Activated CD8-positive, alpha-beta memory T cell treated with anti-CD3 and anti-CD28 coated beads for 4 hours (primary cell): ENCODE measurements around the gene GPRIN2.
"Not testable (repeated sequence)": the region's sequence is repeated elsewhere in the genome, so short reads cannot be mapped to it uniquely, and the experiment has no call there.

Experiments
- DNase-seq, 2 donors: peaks; one replicate each; pipeline ENCODE4 v3.0.0-alpha.2; 2020; ENCODE audit warnings: low read depth in 2 of 2

GPRIN2 gene

DNA sequence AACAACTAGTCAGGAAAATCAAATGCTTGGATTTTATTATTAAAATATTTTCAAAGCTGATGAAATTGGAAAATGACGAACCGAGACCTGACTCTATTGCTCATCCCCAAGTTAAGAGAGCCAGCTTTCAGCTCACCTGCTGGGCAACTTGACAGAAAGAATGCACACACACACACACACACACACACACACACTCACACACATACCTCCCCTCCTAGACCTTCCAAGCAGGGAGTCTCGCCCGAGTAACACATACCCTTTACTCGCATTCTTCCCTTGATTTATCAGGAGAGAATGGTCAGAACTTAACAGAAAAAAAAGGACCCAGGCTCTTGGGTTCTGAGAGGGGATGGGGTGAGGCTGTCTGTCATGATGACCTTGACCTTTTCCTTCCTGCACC lies 19.1 kb downstream of the GPRIN2 start:
- DNase-seq: no peak

DNA sequence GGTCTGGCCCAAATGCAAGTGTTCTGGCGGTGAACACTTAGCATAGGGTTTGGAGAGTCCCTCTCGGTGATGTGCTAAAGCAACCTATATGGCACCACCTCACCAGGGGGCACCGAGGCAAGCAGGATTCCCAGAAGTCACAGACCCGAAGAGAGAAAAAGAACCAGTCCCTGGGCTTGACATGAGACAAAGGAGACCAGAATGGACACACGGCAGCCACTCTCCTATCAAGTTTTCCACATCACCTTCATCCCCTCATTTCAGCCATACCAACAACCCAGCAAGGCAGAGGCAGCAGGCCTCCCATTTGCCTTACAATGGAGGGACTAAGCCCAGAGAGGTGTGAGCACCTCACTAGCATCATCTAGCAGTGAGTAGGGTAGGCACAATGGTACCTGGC lies 19.7 kb downstream of the GPRIN2 start:
- no peak for DNase-seq

GRCh38 chr10:46536171-46536570 lies 20.3 kb downstream of the GPRIN2 start:
- DNase-seq: no peak

- DNase-seq: no peak
These were observed 21.5 kb downstream of the GPRIN2 start for GRCh38 chr10:46534828-46535524.

DNA sequence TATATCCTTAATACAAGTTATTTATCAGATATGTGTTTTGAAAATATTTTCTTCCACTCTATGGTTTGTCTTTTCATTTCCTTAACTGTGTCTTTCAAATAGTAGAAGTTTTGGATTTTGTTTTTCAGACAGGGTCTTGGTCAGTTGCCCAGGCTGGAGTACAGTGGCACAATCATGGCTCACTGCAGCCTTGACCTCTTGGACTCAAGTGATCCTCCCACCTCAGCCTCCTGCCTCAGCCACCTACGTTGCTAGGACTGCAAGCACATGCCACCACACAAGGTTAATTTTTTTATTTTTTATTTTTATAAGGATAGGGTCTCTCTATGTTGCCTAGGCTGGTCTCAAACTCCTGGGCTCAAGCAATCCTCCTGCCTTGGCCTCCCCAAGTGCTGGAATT lies 24.2 kb downstream of the GPRIN2 start:
- DNase-seq: not testable (repeated sequence)

- DNase-seq: no peak
These were observed 25.9 kb downstream of the GPRIN2 start for GRCh38 chr10:46530249-46531186.

GRCh38 chr10:46529742-46530141 lies 26.7 kb downstream of the GPRIN2 start:
- DNase-seq: not testable (repeated sequence)

DNA sequence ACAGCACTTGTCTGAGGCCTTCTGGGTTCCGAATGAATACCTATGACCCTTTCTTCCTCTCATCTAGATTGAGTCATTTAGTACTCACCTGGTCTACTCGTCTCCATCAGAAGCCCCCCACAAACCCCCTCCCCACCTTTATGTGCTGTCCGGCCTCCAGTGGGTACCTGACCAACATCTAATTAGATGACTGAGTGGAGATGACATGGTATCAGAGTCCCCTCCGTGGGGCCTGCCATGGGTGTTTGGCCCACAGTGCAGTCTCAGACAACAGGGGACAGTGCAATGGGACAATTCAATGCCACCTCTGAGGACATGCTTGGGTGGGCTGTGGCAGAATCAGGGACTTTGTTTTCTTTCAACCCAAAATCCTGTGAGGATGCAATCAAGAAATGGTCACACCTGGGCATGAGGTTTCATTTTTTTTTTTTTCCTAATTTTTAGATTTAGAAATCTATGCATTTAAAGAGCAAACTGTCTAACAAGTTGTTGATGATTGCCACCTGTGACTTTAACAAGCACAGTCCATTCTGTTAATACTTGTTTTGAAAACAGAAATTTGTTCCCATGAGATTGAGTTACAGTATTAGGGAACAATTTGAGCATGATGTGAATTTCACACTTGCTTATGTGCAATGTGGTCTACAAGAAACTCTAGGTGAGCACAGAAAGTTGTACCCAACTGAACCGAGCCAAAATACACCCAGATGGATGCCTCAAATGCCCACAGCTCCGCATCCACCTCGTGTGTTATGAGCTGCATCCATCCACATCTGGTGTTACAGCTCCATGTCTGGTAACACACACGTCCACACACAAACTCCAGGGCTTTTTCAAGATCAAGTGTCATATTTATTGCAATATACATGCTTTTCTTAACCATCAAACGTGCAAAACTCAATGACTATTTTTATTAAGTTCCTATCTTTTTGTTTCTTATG lies 27.5 kb downstream of the GPRIN2 start:
- no peak for DNase-seq

DNA sequence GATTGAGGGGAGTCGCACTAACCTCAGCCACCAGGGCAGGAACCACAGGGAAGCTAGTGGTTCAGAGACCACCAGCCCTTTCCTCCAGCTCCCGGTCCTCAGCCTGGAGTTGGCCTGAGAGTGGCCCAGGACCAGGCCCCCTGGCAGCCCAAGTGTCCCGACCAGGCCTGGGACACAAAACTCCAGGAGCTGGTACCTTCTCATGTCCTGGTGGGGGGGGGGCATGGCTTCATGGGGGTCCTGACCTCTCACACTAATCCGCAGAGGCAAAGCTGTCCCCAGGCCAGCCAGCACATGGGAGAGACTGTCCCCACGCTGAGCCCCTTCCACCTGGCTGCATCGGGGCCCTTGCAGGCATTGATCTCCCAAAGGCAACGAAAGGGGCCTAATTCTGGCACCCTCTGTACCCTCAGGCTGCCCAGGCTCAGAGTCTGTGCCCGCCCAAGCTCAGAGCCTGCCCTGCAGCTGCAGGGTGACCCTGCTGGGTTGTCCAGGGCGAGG lies 28.2 kb downstream of the GPRIN2 start:
- DNase-seq: no peak

- no peak for DNase-seq
These were observed 29.1 kb downstream of the GPRIN2 start for GRCh38 chr10:46527241-46527811.

- no peak for DNase-seq
These were observed 29.8 kb downstream of the GPRIN2 start for GRCh38 chr10:46526682-46527038.

- no peak for DNase-seq
These were observed 30.4 kb downstream of the GPRIN2 start for GRCh38 chr10:46525824-46526681.

DNA sequence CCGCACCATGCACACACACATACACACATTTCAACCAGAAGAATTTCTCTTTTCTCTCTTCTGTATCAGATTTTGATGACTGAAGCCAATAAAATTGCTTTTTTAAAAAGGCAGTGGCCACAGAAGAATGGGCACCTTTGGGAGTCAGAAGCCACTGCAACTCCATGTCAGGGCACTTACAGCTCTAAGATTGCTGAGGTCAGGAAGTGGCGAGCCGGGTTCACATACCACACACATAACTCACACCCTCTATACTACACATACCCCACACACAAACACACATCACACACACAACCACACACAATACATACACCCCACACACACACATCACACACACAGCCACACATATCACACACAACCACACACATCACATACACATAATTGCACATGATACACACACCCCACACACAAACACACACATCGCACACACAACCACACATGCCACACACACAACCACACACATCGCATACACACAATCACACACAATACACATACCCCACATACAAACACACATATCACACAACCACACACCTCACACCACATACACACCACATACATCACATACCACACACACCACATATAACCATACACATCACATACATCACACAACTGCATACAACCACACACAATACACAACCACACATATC lies 31.2 kb downstream of the GPRIN2 start:
- no peak for DNase-seq

DNA sequence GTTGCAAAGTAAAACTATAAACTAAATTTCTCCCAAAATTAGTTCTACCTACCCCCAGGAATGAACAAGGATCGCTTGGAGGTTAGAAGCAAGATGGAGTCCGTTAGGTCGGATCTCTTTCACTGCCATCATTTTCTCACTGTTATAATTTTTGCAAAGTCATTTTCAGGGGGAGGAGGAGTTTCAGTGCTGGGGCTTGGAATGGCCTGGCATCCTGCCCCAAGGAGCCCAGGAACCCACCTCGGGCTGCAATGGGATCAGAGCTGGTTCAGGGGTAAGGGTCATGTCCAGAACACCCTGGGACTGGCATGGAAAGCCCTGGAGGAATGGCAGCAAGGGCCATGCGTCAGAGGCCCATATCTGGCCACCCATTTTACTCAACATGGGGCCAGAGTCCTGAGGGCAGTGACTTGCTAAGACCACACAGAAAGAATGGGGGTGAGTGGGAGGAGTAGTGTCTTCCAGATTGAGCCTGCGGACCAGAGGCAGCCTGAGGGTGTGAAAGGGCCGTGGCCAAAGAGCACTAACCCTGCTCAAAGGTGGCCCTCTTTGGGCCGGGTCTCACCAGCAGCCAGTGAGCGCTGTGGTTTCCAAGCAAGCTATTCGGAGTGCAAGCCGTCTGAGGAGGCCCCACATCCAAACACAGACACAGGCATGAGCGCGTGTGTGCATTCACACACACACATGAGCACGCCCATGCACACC lies 31.8 kb downstream of the GPRIN2 start:
- DNase-seq: no peak

DNA sequence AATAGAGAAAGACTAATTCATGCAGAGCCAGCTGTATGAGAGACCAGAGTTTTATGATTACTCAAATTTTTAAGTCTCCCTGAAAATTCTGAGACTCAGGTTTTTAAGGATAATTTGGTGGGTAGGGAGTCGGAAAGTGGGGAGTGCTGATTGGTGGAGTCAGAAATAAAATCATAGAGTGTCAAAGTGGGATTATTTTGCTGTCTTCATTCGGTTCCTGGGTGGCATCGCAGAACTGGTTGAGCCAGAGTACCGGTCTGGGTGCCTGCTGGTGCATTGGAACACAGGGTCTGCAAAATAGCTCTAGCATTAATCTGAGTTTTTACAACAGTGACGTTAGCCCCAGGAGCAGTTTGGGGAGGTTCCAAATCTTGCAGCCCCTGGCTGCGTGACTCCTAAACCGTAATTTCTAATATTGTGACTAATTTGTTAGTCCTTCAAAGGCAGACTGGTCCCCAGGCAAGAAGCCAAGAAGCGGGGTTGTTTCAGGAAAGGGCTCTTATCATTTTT lies 32.4 kb downstream of the GPRIN2 start:
- DNase-seq: no peak

DNA sequence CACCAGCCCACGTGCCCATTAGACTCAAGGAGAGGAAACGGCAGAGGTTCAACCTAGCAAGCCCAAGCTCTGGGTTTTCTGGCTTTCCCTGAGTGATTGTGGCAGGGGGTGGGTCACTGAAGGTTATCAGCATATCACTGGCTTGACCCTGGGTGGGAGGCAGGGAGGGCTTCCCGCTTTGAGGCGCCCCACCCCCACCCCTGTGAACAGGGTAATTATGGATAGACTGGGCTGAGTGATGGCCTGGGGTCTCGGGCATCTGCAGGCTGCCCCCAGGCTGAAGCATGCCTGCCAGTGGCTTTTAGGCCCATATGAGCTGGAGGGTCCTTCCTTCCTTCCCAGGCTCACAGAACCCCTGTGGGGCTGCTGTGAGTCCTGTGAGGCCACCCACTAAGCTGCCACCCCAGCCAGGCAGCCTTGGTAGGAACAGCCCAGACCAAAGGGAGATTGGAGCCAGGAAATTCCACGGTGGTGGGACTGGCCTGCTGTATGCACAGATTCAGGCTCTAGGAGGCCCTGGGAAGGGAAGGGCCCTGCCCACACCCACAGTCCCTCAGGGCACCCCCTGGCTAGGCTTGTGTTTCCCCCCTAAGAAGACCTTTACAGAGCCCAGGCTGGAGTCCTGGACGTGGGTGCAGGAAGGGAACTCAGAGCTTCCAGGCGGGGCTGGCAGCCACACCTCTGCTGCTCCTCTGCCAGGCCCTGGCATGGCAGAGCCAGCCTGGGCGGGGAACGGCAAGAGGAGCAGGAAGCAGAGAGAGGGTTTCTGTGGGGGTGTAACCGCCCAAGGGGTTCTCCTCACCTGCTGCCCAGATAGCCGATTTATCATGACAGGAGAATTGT lies 33.1 kb downstream of the GPRIN2 start:
- DNase-seq: no peak

DNA sequence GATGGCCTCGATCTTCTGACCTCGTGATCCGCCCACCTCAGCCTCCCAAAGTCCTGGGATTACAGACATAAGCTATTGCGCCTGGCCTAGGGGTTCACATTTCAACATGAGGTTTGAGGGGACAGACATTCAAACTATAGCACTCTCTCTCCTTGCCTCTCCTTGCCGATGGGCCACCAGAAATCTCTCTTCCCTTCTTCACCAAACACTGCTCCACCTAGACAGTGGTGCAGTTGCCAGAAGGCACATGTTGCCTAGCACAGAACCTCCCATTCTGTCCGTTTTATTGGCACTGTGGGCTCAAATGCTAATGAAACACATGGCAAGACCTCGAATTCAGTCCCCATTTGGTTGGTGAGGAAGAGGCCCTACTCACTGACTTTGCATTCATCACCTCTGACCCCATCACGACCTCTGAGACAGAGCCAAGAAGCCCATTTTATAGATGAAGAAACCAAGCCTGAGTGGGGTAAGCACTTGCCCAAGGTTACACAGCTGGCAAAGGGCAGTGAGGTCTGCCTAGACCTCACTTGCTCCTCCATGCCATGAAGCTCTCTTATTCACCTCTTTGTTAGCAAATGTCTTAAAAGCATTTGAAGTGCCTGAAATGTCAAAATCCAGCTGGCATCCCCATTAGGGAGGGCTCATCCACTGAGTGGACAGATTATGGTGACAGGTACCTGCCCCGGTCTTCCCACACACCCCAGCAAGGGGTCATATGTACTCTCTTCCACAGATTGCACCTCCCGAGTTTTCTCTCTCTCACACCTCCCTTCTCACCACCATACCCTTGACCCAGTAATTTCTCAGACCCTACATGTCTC lies 34.0 kb downstream of the GPRIN2 start:
- DNase-seq: no peak
